Measurements from ENCODE around the gene NPPB.

Gene NPPB

DNA sequence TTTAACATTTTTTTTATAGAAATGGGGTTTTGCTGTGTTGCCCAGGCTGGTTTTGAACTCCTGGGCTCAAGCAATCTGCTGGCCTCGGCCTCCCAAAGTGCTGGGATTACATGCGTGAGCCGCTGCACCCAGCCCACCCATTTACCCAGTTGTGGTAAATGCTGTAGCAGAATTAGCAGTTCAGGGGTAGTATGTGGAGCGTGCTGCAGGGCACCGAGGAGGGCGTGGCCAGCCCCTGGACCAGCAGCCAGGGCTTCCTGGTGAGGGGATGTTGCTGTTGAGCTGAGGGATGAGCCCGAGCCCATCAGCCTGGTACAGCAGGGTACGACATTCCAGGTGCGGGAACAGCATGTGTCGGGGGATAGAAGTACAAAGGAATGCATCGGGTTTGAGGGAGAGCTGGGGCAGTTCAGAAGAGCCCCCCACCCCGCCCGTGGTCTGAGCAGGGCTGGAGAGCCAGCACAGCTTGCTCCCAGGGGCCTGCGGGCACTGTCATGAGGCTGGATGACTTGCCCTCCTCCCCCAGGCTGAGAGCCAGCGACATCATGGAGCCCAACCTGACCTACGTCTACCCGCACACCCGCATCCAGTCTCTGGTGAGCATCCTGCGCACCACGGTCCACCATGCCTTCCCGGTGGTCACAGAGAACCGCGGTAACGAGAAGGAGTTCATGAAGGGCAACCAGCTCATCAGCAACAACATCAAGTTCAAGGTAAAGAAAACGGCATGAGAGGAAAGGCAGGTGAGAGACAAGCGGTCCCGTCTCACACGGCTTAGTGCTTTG lies 23.1 kb downstream of the NPPB start:
- H3K27ac ChIP-seq: peak overlapping the region in 1 of 11 experiments; percentile 18; a peak in 1 of 22 replicates
- no peaks in the 10 kb centered on the region for H3K9me3 ChIP-seq (replicated peaks in 1 of 11)
- H3K36me3 ChIP-seq: peaks cover 96 to 100% (median 99%) of the 10 kb centered on the region in 11 experiments
- TF ChIP-seq Cebpa-rat (IDR thresholded peaks at IDR 0.05): no peak
- peaks cover 7 to 11% (median 10%) of the 10 kb centered on the region in 10 experiments for H3K4me1 ChIP-seq
- H3K9ac ChIP-seq: 0 out of 22 replicates have a peak overlapping the region, but pooled peaks of 1 of the 11 experiments have one; percentile 2
- H3K27me3 ChIP-seq: no peaks in the 10 kb centered on the region
- peaks cover 0 to 81% (median 29%) of the 10 kb centered on the region in 11 experiments; a peak in 18 of 22 replicates for H4K20me1 ChIP-seq
- H3K4me3 ChIP-seq: no peak overlapping the region
- no peak overlapping the region for H3K4me2 ChIP-seq

DNA sequence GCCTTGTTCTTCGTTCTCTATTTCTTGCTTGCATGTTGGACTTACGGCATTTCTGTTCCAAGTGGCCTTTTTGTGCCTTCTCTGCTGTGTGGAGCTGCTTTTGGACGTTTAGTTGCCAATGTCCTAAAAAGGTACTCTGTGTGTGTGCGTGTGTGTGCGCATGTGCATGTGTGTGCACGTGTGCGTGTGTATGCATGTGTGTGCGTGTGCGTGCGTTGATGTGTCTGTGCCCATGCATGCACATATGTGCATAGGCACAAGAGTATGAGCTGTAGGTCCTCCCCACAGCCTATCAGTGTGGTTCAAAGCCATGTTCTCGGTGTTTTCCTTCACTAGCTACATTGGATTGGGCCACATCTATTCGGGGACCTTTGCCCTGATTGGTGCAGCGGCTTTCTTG lies 24.8 kb downstream of the NPPB start:
- H4K20me1 ChIP-seq: peaks cover 0 to 76% (median 22%) of the 10 kb centered on the region in 11 experiments; a peak in 17 of 22 replicates
- H3K36me3 ChIP-seq: peaks cover 96 to 100% (median 98%) of the 10 kb centered on the region in 11 experiments
- no peak overlapping the region for H3K27ac ChIP-seq
- H3K9ac ChIP-seq: no peak overlapping the region
- H3K27me3 ChIP-seq: no peaks in the 10 kb centered on the region
- no peak overlapping the region for H3K4me3 ChIP-seq
- no peak overlapping the region for H3K4me2 ChIP-seq
- H3K4me1 ChIP-seq: no peaks in the 10 kb centered on the region; a peak in 1 of 20 replicates
- no peaks in the 10 kb centered on the region for H3K9me3 ChIP-seq (replicated peaks in 1 of 11)
- no peak for TF ChIP-seq Cebpa-rat (IDR thresholded peaks at IDR 0.05)

GRCh38 chr1:11833497-11833896 lies 25.2 kb downstream of the NPPB start:
- Histone ChIP-seq H3K4me1 (no peaks in the 10 kb centered on the region; a peak in 1 of 20 replicates), H3K4me3 (no peak overlapping the region), H3K9ac (no peak overlapping the region), H3K4me2 (no peak overlapping the region), H3K27ac (no peak overlapping the region), H3K27me3 (no peaks in the 10 kb centered on the region), H4K20me1 (peaks cover 0 to 76% (median 21%) of the 10 kb centered on the region in 11 experiments; a peak in 17 of 22 replicates), H3K36me3 (peaks cover 97 to 100% (median 100%) of the 10 kb centered on the region in 11 experiments), H3K9me3 (replicated peaks in 1 of 11) (no peaks in the 10 kb centered on the region)
- no peak for TF ChIP-seq Cebpa-rat (IDR thresholded peaks at IDR 0.05)

- H4K20me1 ChIP-seq: peaks cover 0 to 72% (median 10%) of the 10 kb centered on the region in 11 experiments; a peak in 11 of 22 replicates
- H3K4me3 ChIP-seq: no peak overlapping the region
- TF ChIP-seq Cebpa-rat (IDR thresholded peaks at IDR 0.05): no peak
- 0 out of 22 replicates have a peak overlapping the region, but pooled peaks of 1 of the 11 experiments have one; percentile 8 for H3K9ac ChIP-seq
- H3K9me3 ChIP-seq (replicated peaks in 1 of 11): no peaks in the 10 kb centered on the region
- no peaks in the 10 kb centered on the region for H3K4me1 ChIP-seq
- H3K4me2 ChIP-seq: no peak overlapping the region
- no peak overlapping the region for H3K27ac ChIP-seq
- no peaks in the 10 kb centered on the region for H3K27me3 ChIP-seq
- H3K36me3 ChIP-seq: peaks cover 97 to 100% (median 100%) of the 10 kb centered on the region in 11 experiments
Observed at GRCh38 chr1:11831945-11832725, 26.6 kb downstream of the NPPB start.

DNA sequence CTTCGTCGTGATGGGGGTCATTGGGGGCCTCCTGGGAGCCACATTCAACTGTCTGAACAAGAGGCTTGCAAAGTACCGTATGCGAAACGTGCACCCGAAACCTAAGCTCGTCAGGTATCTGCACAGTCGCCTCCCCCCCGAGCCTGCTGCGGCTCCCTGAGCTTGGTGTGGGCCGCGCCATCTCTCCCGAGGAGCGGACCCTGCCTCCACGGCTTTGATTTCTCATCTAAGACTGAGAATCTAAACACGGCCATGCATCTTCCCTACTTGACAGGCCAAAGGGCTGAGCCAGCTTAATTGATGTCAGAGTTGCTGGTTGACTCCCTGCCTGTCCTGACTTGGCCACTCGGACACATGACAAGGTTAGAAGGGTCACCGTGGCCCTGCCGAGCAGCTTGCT lies 30.2 kb downstream of the NPPB start:
- Histone ChIP-seq H3K27me3 (no peaks in the 10 kb centered on the region), H3K4me3 (no peak overlapping the region), H3K4me1 (peaks cover 0 to 5% (median 0%) of the 10 kb centered on the region in 10 experiments; a peak in 1 of 20 replicates), H3K4me2 (no peak overlapping the region), H4K20me1 (peaks cover 0 to 52% (median 0%) of the 10 kb centered on the region in 11 experiments; a peak in 7 of 22 replicates), H3K36me3 (peaks cover 97 to 100% (median 99%) of the 10 kb centered on the region in 11 experiments), H3K9ac (no peak overlapping the region), H3K9me3 (replicated peaks in 1 of 11) (no peaks in the 10 kb centered on the region), H3K27ac (no peak overlapping the region)
- TF ChIP-seq Cebpa-rat (IDR thresholded peaks at IDR 0.05): no peak

DNA sequence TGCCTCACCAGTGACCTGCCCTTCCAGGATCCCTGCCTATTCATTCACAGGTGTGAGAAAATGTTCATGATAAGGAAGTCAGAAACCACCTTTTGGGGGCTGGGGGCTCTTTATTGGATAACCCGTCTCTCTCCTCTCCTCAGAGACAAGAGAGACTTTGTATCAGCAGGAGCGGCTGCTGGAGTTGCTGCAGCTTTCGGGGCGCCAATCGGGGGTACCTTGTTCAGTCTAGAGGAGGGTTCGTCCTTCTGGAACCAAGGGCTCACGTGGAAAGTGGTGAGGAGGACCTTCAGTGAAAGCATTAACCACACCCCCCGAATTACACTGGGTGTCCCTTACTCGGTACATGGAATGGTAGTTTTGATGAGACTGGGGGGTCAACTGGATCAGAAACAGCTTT lies 31.8 kb downstream of the NPPB start:
- Histone ChIP-seq H3K4me2 (no peak overlapping the region), H3K4me1 (peaks cover 0 to 9% (median 2%) of the 10 kb centered on the region in 10 experiments; a peak in 12 of 20 replicates), H3K36me3 (peaks cover 96 to 100% (median 99%) of the 10 kb centered on the region in 11 experiments), H3K9me3 (replicated peaks in 1 of 11) (no peaks in the 10 kb centered on the region), H3K9ac (no peak overlapping the region), H3K4me3 (no peak overlapping the region), H3K27me3 (no peaks in the 10 kb centered on the region), H3K27ac (no peak overlapping the region), H4K20me1 (peaks cover 0 to 44% (median 0%) of the 10 kb centered on the region in 11 experiments; a peak in 7 of 22 replicates)
- no peak for TF ChIP-seq Cebpa-rat (IDR thresholded peaks at IDR 0.05)

GRCh38 chr1:11825131-11825530 lies 33.6 kb downstream of the NPPB start:
- no peak overlapping the region for H3K4me3 ChIP-seq
- H3K9ac ChIP-seq: 0 out of 22 replicates have a peak overlapping the region, but pooled peaks of 1 of the 11 experiments have one; percentile 24
- H3K27ac ChIP-seq: peak overlapping the region in 1 of 11 experiments; percentile 25; a peak in 3 of 22 replicates
- no peak for TF ChIP-seq Cebpa-rat (IDR thresholded peaks at IDR 0.05)
- H3K27me3 ChIP-seq: no peaks in the 10 kb centered on the region
- no peak overlapping the region for H3K4me2 ChIP-seq
- H3K36me3 ChIP-seq: peaks cover 91 to 100% (median 99%) of the 10 kb centered on the region in 11 experiments
- no peaks in the 10 kb centered on the region for H3K9me3 ChIP-seq (replicated peaks in 1 of 11)
- H3K4me1 ChIP-seq: peaks cover 0 to 25% (median 14%) of the 10 kb centered on the region in 10 experiments; a peak in 17 of 20 replicates
- peaks cover 0 to 42% (median 0%) of the 10 kb centered on the region in 11 experiments; a peak in 6 of 22 replicates for H4K20me1 ChIP-seq

DNA sequence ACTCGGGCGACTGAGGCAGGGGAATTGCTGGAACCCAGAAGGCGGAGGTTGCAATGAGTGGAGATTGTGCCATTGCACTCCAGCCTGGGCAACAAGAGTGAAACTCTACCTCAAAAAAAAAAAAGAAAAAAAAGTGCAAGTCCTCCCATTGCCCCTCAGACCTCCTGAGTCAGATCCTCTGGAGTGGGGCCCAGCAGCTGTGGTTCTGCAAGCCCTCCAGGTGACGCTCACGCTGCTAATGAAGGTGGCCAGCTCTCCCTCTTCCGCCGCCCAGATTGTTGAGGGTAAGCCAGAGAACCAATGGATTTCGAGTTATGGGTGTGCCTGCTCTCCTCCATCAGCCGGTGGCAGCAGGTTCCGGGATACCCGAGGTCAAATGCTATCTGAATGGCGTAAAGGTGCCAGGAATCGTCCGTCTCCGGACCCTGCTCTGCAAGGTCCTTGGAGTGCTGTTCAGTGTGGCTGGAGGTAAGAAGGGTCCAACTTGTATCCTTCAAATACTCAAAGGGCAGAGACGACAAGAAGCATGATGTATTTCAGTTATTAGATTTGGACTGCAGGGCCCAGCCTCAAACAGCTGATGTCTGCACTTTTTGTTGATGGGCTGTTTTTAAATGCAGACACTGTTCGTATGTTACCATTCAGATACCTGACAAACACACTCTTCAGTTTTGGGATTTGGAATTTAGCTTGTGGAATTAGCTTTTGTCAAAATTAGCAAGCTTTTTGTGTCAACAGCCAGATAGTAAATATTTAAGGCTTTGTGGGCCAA lies 35.2 kb downstream of the NPPB start:
- no peak for TF ChIP-seq Cebpa-rat (IDR thresholded peaks at IDR 0.05)
- Histone ChIP-seq H4K20me1 (peaks cover 0 to 26% (median 4%) of the 10 kb centered on the region in 11 experiments; a peak in 6 of 22 replicates), H3K4me1 (peaks cover 0 to 25% (median 14%) of the 10 kb centered on the region in 10 experiments; a peak in 17 of 20 replicates), H3K9ac (no peak overlapping the region), H3K4me3 (no peak overlapping the region), H3K27ac (no peak overlapping the region), H3K9me3 (replicated peaks in 1 of 11) (no peaks in the 10 kb centered on the region), H3K4me2 (no peak overlapping the region), H3K36me3 (peaks cover 91 to 100% (median 99%) of the 10 kb centered on the region in 11 experiments), H3K27me3 (no peaks in the 10 kb centered on the region)
